ENCODE data around the gene MKNK2. TPM values are rescaled to one million over a fixed set of nuclear protein-coding genes. Genes with fewer than 3 reads are reported as not detected.
A peak's percentile ranks its signal among the peaks of the same experiment; 100 is the strongest.

Gene MKNK2
- total and polyA plus RNA-seq, 2 of the 13 experiments (the other 11 are each of a cell fraction or from before 2014, with no cell fraction given), result 44.9 to 112 TPM

- no peak for TF ChIP-seq ZNF264 (CRISPR knock-in tag; IDR thresholded peaks at IDR 0.05)
- no peak for TF ChIP-seq TCF7 (IDR thresholded peaks at IDR 0.05; ENCODE audit: low read depth)
- TF ChIP-seq ZNF547 (CRISPR knock-in tag; IDR thresholded peaks at IDR 0.05), result peak; percentile 48; the same call in 1 of the 2 replicates
- TF ChIP-seq ZNF670 (CRISPR knock-in tag; IDR thresholded peaks at IDR 0.05; ENCODE audit: borderline replicate concordance), result no peak
- no peak for TF ChIP-seq ZNF816 (CRISPR knock-in tag; IDR thresholded peaks at IDR 0.05; ENCODE audit: borderline replicate concordance)
- TF ChIP-seq ZNF296 (CRISPR knock-in tag; conservative IDR thresholded peaks at IDR 0.05), result peak; percentile 92
- no peak for TF ChIP-seq KLF9 (CRISPR knock-in tag; IDR thresholded peaks at IDR 0.05; ENCODE audit: low read depth)
- TF ChIP-seq RFX5 (IDR thresholded peaks at IDR 0.05; ENCODE audit: low read depth, low read length), result no peak
- no peak for TF ChIP-seq ZNF503 (CRISPR knock-in tag; IDR thresholded peaks at IDR 0.05)
- TF ChIP-seq ZNF792 (CRISPR knock-in tag; IDR thresholded peaks at IDR 0.05), result no peak
- TF ChIP-seq IRF2 (CRISPR knock-in tag; IDR thresholded peaks at IDR 0.05), result no peak
- no peak for TF ChIP-seq ZNF577 (CRISPR knock-in tag; IDR thresholded peaks at IDR 0.05; ENCODE audit: borderline replicate concordance, low read depth)
- peak; percentile 47; the same call in 1 of the 2 replicates for TF ChIP-seq MEIS2 (CRISPR knock-in tag; IDR thresholded peaks at IDR 0.05)
- no peak for TF ChIP-seq ZBTB8A (CRISPR knock-in tag; IDR thresholded peaks at IDR 0.05; ENCODE audit: borderline replicate concordance, low read depth)
- TF ChIP-seq, protein P1, sequence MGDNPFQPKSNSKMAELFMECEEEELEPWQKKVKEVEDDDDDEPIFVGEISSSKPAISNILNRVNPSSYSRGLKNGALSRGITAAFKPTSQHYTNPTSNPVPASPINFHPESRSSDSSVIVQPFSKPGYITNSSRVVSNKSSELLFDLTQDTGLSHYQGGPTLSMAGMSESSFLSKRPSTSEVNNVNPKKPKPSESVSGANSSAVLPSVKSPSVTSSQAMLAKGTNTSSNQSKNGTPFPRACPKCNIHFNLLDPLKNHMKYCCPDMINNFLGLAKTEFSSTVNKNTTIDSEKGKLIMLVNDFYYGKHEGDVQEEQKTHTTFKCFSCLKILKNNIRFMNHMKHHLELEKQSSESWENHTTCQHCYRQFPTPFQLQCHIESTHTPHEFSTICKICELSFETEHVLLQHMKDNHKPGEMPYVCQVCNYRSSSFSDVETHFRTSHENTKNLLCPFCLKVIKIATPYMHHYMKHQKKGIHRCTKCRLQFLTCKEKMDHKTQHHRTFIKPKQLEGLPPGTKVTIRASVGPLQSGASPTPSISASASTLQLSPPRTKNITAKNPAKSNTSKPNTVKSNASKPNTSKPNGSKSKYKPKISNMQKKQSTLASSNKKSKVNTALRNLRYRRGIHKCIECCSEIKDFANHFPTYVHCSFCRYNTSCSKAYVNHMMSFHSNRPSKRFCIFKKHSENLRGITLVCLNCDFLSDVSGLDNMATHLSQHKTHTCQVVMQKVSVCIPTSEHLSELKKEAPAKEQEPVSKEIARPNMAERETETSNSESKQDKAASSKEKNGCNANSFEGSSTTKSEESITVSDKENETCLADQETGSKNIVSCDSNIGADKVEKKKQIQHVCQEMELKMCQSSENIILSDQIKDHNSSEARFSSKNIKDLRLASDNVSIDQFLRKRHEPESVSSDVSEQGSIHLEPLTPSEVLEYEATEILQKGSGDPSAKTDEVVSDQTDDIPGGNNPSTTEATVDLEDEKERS (CRISPR knock-in tag; IDR thresholded peaks at IDR 0.05), result 0 out of 2 replicates have a peak, but pooled peaks have one; percentile 31
- peak; percentile 47; the same call in 1 of the 2 replicates for TF ChIP-seq CBX5 (CRISPR knock-in tag; IDR thresholded peaks at IDR 0.05; ENCODE audit: borderline replicate concordance)
- no peak for TF ChIP-seq SNAI1 (CRISPR knock-in tag; IDR thresholded peaks at IDR 0.05; ENCODE audit: borderline replicate concordance)
- no peak for TF ChIP-seq ZSCAN30 (CRISPR knock-in tag; IDR thresholded peaks at IDR 0.05)
- 0 out of 2 replicates have a peak, but pooled peaks have one; percentile 28 for TF ChIP-seq RXRB (CRISPR knock-in tag; IDR thresholded peaks at IDR 0.05; ENCODE audit: borderline replicate concordance)
- TF ChIP-seq SOX6 (IDR thresholded peaks at IDR 0.05), result no peak
- peak; percentile 26; the same call in 1 of the 2 replicates for TF ChIP-seq SOX6 (CRISPR knock-in tag; IDR thresholded peaks at IDR 0.05)
- TF ChIP-seq IRX3 (CRISPR knock-in tag; IDR thresholded peaks at IDR 0.05; ENCODE audit: borderline replicate concordance, low read depth), result no peak
- peak; percentile 22 for TF ChIP-seq DMAP1 (CRISPR knock-in tag; IDR thresholded peaks at IDR 0.05)
- no peak for TF ChIP-seq ZNF124 (CRISPR knock-in tag; IDR thresholded peaks at IDR 0.05)
- TF ChIP-seq RBAK (CRISPR knock-in tag; IDR thresholded peaks at IDR 0.05), result no peak
- TF ChIP-seq, protein P2, sequence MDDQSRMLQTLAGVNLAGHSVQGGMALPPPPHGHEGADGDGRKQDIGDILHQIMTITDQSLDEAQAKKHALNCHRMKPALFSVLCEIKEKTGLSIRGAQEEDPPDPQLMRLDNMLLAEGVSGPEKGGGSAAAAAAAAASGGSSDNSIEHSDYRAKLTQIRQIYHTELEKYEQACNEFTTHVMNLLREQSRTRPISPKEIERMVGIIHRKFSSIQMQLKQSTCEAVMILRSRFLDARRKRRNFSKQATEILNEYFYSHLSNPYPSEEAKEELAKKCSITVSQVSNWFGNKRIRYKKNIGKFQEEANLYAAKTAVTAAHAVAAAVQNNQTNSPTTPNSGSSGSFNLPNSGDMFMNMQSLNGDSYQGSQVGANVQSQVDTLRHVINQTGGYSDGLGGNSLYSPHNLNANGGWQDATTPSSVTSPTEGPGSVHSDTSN (CRISPR knock-in tag; IDR thresholded peaks at IDR 0.05; ENCODE audit: borderline replicate concordance), result no peak
- peak; percentile 21; the same call in 1 of the 2 replicates for TF ChIP-seq HDAC2 (CRISPR knock-in tag; IDR thresholded peaks at IDR 0.05)
Observed at GRCh38 chr19:2064788-2065524, 13.9 kb upstream of the MKNK2 start (continued).

Measured in HepG2 (cell line).